ENCODE data around the gene P2RX3.

P2RX3 gene

GRCh38 chr11:57343825-57344224 lies 5.7 kb downstream of the P2RX3 start:
- TF ChIP-seq CTCF (IDR thresholded peaks at IDR 0.05; ENCODE audit: insufficient read depth, low read depth, low read length, missing control alignments) = no peak
- H3K4me3 ChIP-seq (ENCODE audit: low read length) = no peak overlapping the region
- no peak for DNase-seq (ENCODE audit: low read depth)

- no peak overlapping the region for H3K4me3 ChIP-seq (ENCODE audit: low read length)
- no peak for DNase-seq (ENCODE audit: low read depth)
- TF ChIP-seq CTCF (IDR thresholded peaks at IDR 0.05; ENCODE audit: insufficient read depth, low read depth, low read length, missing control alignments) = no peak
Observed at GRCh38 chr11:57344826-57345225, 6.7 kb downstream of the P2RX3 start.

- peak; percentile 71 for TF ChIP-seq CTCF (IDR thresholded peaks at IDR 0.05; ENCODE audit: insufficient read depth, low read depth, low read length, missing control alignments)
- H3K4me3 ChIP-seq (ENCODE audit: low read length) = no peak overlapping the region
- DNase-seq (ENCODE audit: low read depth) = peak; percentile 80
Observed at GRCh38 chr11:57345555-57346211, 7.5 kb downstream of the P2RX3 start.

GRCh38 chr11:57347336-57347735 lies 9.2 kb downstream of the P2RX3 start:
- no peak for DNase-seq (ENCODE audit: low read depth)
- TF ChIP-seq CTCF (IDR thresholded peaks at IDR 0.05; ENCODE audit: insufficient read depth, low read depth, low read length, missing control alignments) = no peak
- H3K4me3 ChIP-seq (ENCODE audit: low read length) = no peak overlapping the region

DNA sequence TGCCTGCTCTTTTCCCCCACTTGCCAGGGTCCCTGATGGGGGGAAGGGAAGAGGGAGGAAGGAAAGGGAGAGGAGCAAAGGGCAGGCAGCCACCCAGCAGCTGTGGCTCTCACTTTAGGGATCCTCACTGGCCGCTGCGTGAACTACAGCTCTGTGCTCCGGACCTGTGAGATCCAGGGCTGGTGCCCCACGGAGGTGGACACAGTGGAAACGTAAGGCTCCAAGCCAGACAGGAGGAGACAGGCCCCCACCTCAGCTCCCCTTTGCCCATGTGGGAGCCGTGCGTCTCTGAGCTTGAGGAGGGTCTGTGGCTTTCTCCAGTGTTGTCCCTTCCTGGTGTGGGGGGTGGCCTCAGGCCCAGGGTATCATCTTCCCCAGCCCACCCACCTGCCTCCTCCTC lies 9.9 kb downstream of the P2RX3 start:
- no peak overlapping the region for H3K4me3 ChIP-seq (ENCODE audit: low read length)
- no peak for TF ChIP-seq CTCF (IDR thresholded peaks at IDR 0.05; ENCODE audit: insufficient read depth, low read depth, low read length, missing control alignments)
- DNase-seq (ENCODE audit: low read depth) = no peak

DNA sequence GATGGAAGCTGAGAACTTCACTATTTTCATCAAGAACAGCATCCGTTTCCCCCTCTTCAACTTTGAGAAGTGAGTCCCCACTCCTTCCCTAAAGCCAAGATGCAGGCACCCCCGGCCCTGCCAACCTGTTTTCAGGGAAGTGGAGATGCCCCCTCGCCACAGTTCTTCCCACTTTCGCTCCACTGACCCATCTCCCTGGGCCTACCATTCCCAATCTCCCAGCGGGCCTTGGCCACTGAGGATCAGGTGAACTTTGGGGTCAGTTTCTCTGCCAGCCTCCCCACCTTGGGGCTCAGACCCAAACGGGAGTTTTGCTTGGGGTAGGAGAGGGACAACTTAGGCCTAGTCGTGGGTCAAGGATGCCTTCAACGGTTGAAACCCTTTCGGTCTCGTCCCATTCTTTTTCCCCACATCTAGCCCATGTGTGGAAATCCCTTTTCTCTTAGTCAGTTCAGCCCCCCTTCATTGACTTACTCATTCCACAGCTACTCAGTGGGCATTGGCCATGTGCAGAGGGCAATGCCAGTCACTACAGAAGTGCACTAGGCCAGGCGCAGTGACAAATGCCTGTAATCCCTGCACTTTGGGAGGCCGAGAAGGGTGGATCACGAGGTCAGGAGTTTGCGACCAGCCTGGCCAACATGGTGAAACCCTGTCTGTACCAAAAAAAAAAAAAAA lies 10.6 kb downstream of the P2RX3 start:
- TF ChIP-seq CTCF (IDR thresholded peaks at IDR 0.05; ENCODE audit: insufficient read depth, low read depth, low read length, missing control alignments) = no peak
- H3K4me3 ChIP-seq (ENCODE audit: low read length) = no peak overlapping the region
- DNase-seq (ENCODE audit: low read depth) = no peak
